C4-2B (cell line): ENCODE data around the gene FRMPD2.

ENCODE experiments used
- ZFX ChIP-seq: fragments of 450-650 bp; IDR thresholded peaks from 2 replicates; pipeline ENCODE4 v1.6.1; 2017
- TF ChIP-seq, protein P1 (sequence below): fragments of 450-650 bp; conservative IDR thresholded peaks from 2 replicates; pipeline ENCODE4 v1.5.1; 2017; ENCODE audit warnings: mild to moderate bottlenecking

DNA sequence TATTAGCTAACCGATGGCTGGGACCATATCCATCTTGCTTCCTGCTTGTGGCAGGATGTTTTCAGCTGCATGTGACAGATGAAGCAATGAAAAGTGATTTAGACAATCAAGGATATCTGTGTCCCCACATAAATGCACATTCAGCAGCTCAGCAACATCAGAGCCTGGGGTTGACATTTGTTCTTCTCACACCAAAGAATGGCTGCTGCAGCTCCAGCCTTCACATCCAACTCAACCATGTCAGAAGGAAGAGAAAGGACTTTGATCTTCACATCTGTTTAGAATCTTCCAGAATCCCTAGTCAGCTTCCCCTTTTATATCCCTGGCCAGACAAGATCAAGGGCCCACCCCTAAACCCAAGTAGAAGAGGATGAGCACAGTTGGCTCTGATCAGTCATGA is 11.9 kb upstream of the FRMPD2 start:
- TF ChIP-seq, protein P1, sequence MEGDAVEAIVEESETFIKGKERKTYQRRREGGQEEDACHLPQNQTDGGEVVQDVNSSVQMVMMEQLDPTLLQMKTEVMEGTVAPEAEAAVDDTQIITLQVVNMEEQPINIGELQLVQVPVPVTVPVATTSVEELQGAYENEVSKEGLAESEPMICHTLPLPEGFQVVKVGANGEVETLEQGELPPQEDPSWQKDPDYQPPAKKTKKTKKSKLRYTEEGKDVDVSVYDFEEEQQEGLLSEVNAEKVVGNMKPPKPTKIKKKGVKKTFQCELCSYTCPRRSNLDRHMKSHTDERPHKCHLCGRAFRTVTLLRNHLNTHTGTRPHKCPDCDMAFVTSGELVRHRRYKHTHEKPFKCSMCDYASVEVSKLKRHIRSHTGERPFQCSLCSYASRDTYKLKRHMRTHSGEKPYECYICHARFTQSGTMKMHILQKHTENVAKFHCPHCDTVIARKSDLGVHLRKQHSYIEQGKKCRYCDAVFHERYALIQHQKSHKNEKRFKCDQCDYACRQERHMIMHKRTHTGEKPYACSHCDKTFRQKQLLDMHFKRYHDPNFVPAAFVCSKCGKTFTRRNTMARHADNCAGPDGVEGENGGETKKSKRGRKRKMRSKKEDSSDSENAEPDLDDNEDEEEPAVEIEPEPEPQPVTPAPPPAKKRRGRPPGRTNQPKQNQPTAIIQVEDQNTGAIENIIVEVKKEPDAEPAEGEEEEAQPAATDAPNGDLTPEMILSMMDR: no peak
- no peak for TF ChIP-seq ZFX
